IMR-90 (cell line): ENCODE data around the gene SPCS3. TPM values are rescaled to one million over a fixed set of nuclear protein-coding genes. Genes with fewer than 3 reads are reported as not detected.

Experiments used
- ATAC-seq: fragments of 200-7000 bp; cut with Tn5 transposase; 2 replicates; pipeline ENCODE4 v1.9.1; 2020; ENCODE audit warnings: low read depth, mild to moderate bottlenecking, moderate library complexity
- BruUV-seq: library from RNA; stranded (reverse); fragments of 400-500 nt; replicated peaks from 2 replicates; lab custom pipeline; 2021; lab: Mats Ljungman, UMichigan
- CTCF ChIA-PET: fragments of 300-600 bp; formaldehyde crosslinking; extraction: SDS; loops from one replicate; lab custom pipeline; 2021; ENCODE audit warnings: antibody characterized with exemption; lab: Yijun Ruan, JAX
- POLR2A ChIA-PET: fragments of 300-600 bp; sonication (Branson Sonifier 250); formaldehyde crosslinking; loops from one replicate; lab custom pipeline; 2022; ENCODE audit warnings: antibody characterized with exemption; ENCODE audit not compliant: unreplicated experiment; lab: Charles Lee
- DNase-seq: peaks from one replicate; pipeline ENCODE4 v3.0.0; 2013
- H2AFZ ChIP-seq: replicated peaks from 2 replicates; pipeline ENCODE3; 2013; ENCODE audit warnings: low read length, mild to moderate bottlenecking; ENCODE audit not compliant: poor library complexity
- H2AK5ac ChIP-seq: 2 replicates; pipeline ENCODE4 v1.6.1; 2013; ENCODE audit warnings: low read depth, low read length, inconsistent platforms
- H2AK9ac ChIP-seq: replicated peaks from 2 replicates; pipeline ENCODE3; 2013; ENCODE audit warnings: mild to moderate bottlenecking, low read depth, low read length, moderate library complexity; ENCODE audit not compliant: poor library complexity
- H2BK120ac ChIP-seq: 2 replicates; pipeline ENCODE4 v1.6.1; 2013; ENCODE audit warnings: low read depth, low read length, inconsistent platforms
- H2BK15ac ChIP-seq: 3 replicates; pipeline ENCODE4 v1.6.1; 2013; ENCODE audit warnings: low read depth, low read length, inconsistent platforms
- H2BK20ac ChIP-seq: 2 replicates; pipeline ENCODE4 v1.6.1; 2013; ENCODE audit warnings: low read depth, mild to moderate bottlenecking, inconsistent platforms, low read length, moderate library complexity
- H2BK5ac ChIP-seq: 2 replicates; pipeline ENCODE4 v1.6.1; 2013; ENCODE audit warnings: mild to moderate bottlenecking, low read depth, low read length, inconsistent platforms; ENCODE audit not compliant: poor library complexity, severe bottlenecking
- H3K14ac ChIP-seq: replicated peaks from 2 replicates; pipeline ENCODE4 v1.6.1; 2013; ENCODE audit warnings: low read depth, low read length, inconsistent platforms
- H3K18ac ChIP-seq: 2 replicates; pipeline ENCODE4 v1.6.1; 2013; ENCODE audit warnings: low read depth, low read length, control low read depth
- H3K23ac ChIP-seq: 2 replicates; pipeline ENCODE4 v1.6.1; 2013; ENCODE audit warnings: low read depth, low read length, inconsistent platforms
- H3K27ac ChIP-seq: 2 replicates; pipeline ENCODE4 v1.5.1; 2013; ENCODE audit warnings: mild to moderate bottlenecking, control low read depth, low read length; ENCODE audit not compliant: insufficient read depth
- H3K27me3 ChIP-seq: 2 replicates; pipeline ENCODE4 v1.6.1; 2013; ENCODE audit warnings: low read length; ENCODE audit not compliant: control insufficient read depth, insufficient read depth
- H3K36me3 ChIP-seq: 2 replicates; pipeline ENCODE4 v1.6.1; 2013; ENCODE audit warnings: low read length, mixed read lengths; ENCODE audit not compliant: control insufficient read depth, insufficient read depth
- H3K4ac ChIP-seq: 2 replicates; pipeline ENCODE4 v1.6.1; 2013; ENCODE audit warnings: low read depth, low read length, inconsistent platforms
- H3K4me1 ChIP-seq: 2 replicates; pipeline ENCODE4 v1.6.1; 2013; ENCODE audit warnings: low read length, mixed read lengths; ENCODE audit not compliant: control insufficient read depth, insufficient read depth
- H3K4me2 ChIP-seq: 2 replicates; pipeline ENCODE4 v1.6.1; 2013; ENCODE audit warnings: low read depth, mild to moderate bottlenecking, control low read depth, low read length, moderate library complexity
- H3K4me3 ChIP-seq: 2 replicates; pipeline ENCODE4 v1.5.1; 2013; ENCODE audit warnings: low read depth, mild to moderate bottlenecking, control low read depth, low read length, moderate library complexity; ENCODE audit not compliant: insufficient read depth
- H3K56ac ChIP-seq: 2 replicates; pipeline ENCODE4 v1.6.1; 2013; ENCODE audit warnings: low read length, inconsistent platforms; ENCODE audit not compliant: insufficient read depth; ENCODE audit errors: extremely low read depth
- H3K79me1 ChIP-seq, 2 experiments: 2 replicates each; pipeline ENCODE4 v1.6.1; 2013; ENCODE audit warnings: low read length in 2 of 2, inconsistent platforms in 1 of 2, low read depth in 1 of 2
- H3K9ac ChIP-seq: 2 replicates; pipeline ENCODE4 v1.6.1; 2013; ENCODE audit warnings: low read depth, low read length, control low read depth
- H3K9me1 ChIP-seq: 2 replicates; pipeline ENCODE4 v1.6.1; 2013; ENCODE audit warnings: low read length, inconsistent platforms; ENCODE audit not compliant: insufficient read depth
- H3K9me3 ChIP-seq: 2 replicates; pipeline ENCODE4 v1.6.1; 2013; ENCODE audit warnings: low read length; ENCODE audit not compliant: control insufficient read depth, insufficient read depth
- H4K20me1 ChIP-seq: 2 replicates; pipeline ENCODE4 v1.6.1; 2013; ENCODE audit warnings: low read length, inconsistent platforms; ENCODE audit not compliant: insufficient read depth
- H4K5ac ChIP-seq: 2 replicates; pipeline ENCODE4 v1.6.1; 2013; ENCODE audit warnings: mild to moderate bottlenecking, low read depth, low read length, control low read depth
- H4K8ac ChIP-seq, 2 experiments: 2 replicates each; pipeline ENCODE4 v1.6.1; 2013; ENCODE audit warnings: low read depth in 2 of 2, low read length in 2 of 2, control low read depth in 1 of 2, inconsistent platforms in 1 of 2
- H4K91ac ChIP-seq: 2 replicates; pipeline ENCODE4 v1.6.1; 2013; ENCODE audit warnings: low read depth, low read length, inconsistent platforms; ENCODE audit not compliant: insufficient read depth
- BHLHE40 ChIP-seq: fragments of 150-350 bp; IDR thresholded peaks from 2 replicates; pipeline ENCODE4 v1.6.1; 2016; ENCODE audit warnings: mild to moderate bottlenecking, low read depth, low read length
- CHD1 ChIP-seq: IDR thresholded peaks from 2 replicates; pipeline ENCODE4 v1.6.1; 2012; ENCODE audit warnings: low read depth, low read length, improper control_type of control experiment
- FOS ChIP-seq: fragments of 150-350 bp; IDR thresholded peaks from 2 replicates; pipeline ENCODE4 v1.6.1; 2016; ENCODE audit warnings: low read depth, low read length
- MAFK ChIP-seq: IDR thresholded peaks from 2 replicates; pipeline ENCODE4 v1.6.1; 2012; ENCODE audit warnings: low read depth, low read length, improper control_type of control experiment
- NFE2L2 ChIP-seq: fragments of 150-350 bp; IDR thresholded peaks from 2 replicates; pipeline ENCODE4 v1.6.1; 2016; ENCODE audit warnings: low read depth, mild to moderate bottlenecking, low read length
- POLR2A ChIP-seq: IDR thresholded peaks from 2 replicates; pipeline ENCODE4 v1.6.1; 2012; ENCODE audit warnings: mild to moderate bottlenecking, low read depth, low read length
- RAD21 ChIP-seq: IDR thresholded peaks from 2 replicates; pipeline ENCODE4 v1.6.1; 2012; ENCODE audit warnings: low read length, improper control_type of control experiment
- SMC3 ChIP-seq: fragments of 150-350 bp; IDR thresholded peaks from 2 replicates; pipeline ENCODE4 v1.6.1; 2016; ENCODE audit warnings: low read depth, mild to moderate bottlenecking, antibody characterized with exemption, low read length, moderate library complexity
- dilution Hi-C: fragments of 300-500 bp; cut with HindIII; formaldehyde crosslinking; loops from one replicate; pipeline ENCODE4 v1.14.3; 2018; ENCODE audit warnings: low sequenced_read_pairs; ENCODE audit not compliant: unreplicated experiment
- in situ Hi-C: fragments of 300-500 bp; cut with MboI; formaldehyde crosslinking; loops from 3 replicates; pipeline ENCODE4 v1.14.3; 2019; ENCODE audit warnings: low sequenced_read_pairs, inconsistent platforms, mixed read lengths
- intact Hi-C: fragments of 100-400 bp; cut with micrococcal nuclease; formaldehyde crosslinking; loops from 2 replicates; pipeline ENCODE4 v1.10.0; 2022
- polyA plus RNA-seq, 3 experiments: library from polyadenylated mRNA; depleted of rRNA; stranded (reverse); fragments of >200 nt; gene quantifications; 2 replicates each; pipeline ENCODE4 v1.2.3, GENCODE V29; 2012; ENCODE audit warnings: low replicate concordance in 1 of 3
- total RNA-seq: library from RNA; depleted of rRNA; stranded (reverse); fragments of >200 nt; gene quantifications from 2 replicates; pipeline ENCODE4 v1.2.3, GENCODE V29; 2012
- TF ChIP-seq, protein P1 (sequence below): conservative IDR thresholded peaks from 2 replicates; pipeline ENCODE4 v1.5.1; 2012; ENCODE audit warnings: mild to moderate bottlenecking, low read depth, low read length, improper control_type of control experiment
- TF ChIP-seq, protein P2 (sequence below): fragments of 150-350 bp; IDR thresholded peaks from 2 replicates; pipeline ENCODE4 v1.6.1; 2016; ENCODE audit warnings: low read depth, mild to moderate bottlenecking, low read length, moderate library complexity, borderline replicate concordance

SPCS3 gene
- total and polyA plus RNA-seq, 2 of the 4 experiments (the other 2 are of a cell fraction) = 41.6 to 77.4 TPM

- H3K4me3 ChIP-seq = no peak overlapping the region
- dilution Hi-C loops (no loop called here), intact Hi-C loops (loop anchor here (1.0 to 10.0 kb wide), 11 partner anchors 170 to 961 kb away; no protein-coding TSS in a partner anchor), in situ Hi-C loops (loop anchor here (10.0 to 25.0 kb wide), 3 partner anchors 285 to 967 kb away; partner anchors contain the start of gene VEGFC)
- H3K79me1 ChIP-seq = no peaks in the 10 kb centered on the region
- no peak overlapping the region for H4K91ac ChIP-seq
- no peak overlapping the region for H3K14ac ChIP-seq
- H2AFZ ChIP-seq = no peak overlapping the region
- H2BK5ac ChIP-seq = no peak overlapping the region
- H4K8ac ChIP-seq = no peak overlapping the region
- CTCF ChIA-PET = interaction anchor here (1.0 to 4.0 kb wide), 4 partner anchors 8 to 670 kb away, joined by 3 to 17 read pairs (median 4); no protein-coding TSS in a partner anchor
- no peak overlapping the region for H3K18ac ChIP-seq
- H3K56ac ChIP-seq = no peak overlapping the region
- no TSS peak for BruUV-seq
- no peaks in the 10 kb centered on the region for H3K4me1 ChIP-seq
- ATAC-seq = peak; percentile 53; the same call in 1 of the 2 replicates
- H3K9me1 ChIP-seq = no peaks in the 10 kb centered on the region
- H2AK5ac ChIP-seq = no peak overlapping the region
- no peak overlapping the region for H3K4ac ChIP-seq
- H4K5ac ChIP-seq = no peak overlapping the region
- no peaks in the 10 kb centered on the region for H3K36me3 ChIP-seq
- H2BK20ac ChIP-seq = no peak overlapping the region; the same call in 1 of the 2 replicates
- no peak overlapping the region for H2AK9ac ChIP-seq
- H2BK15ac ChIP-seq = no peak overlapping the region
- H3K4me2 ChIP-seq = no peak overlapping the region
- H4K20me1 ChIP-seq = no peaks in the 10 kb centered on the region
- no peaks in the 10 kb centered on the region for H3K27me3 ChIP-seq
- POLR2A ChIA-PET = no interaction called here
- no peak overlapping the region; the same call in 1 of the 2 replicates for H3K9ac ChIP-seq
- H3K23ac ChIP-seq = no peak overlapping the region
- no peak overlapping the region for H3K27ac ChIP-seq
- TF ChIP-seq NFE2L2 (no peak), POLR2A (no peak), FOS (no peak), MAFK (no peak), RAD21 (peak; percentile 82), BHLHE40 (no peak), SMC3 (peak; percentile 74), CHD1 (no peak)
- TF ChIP-seq, protein P1, sequence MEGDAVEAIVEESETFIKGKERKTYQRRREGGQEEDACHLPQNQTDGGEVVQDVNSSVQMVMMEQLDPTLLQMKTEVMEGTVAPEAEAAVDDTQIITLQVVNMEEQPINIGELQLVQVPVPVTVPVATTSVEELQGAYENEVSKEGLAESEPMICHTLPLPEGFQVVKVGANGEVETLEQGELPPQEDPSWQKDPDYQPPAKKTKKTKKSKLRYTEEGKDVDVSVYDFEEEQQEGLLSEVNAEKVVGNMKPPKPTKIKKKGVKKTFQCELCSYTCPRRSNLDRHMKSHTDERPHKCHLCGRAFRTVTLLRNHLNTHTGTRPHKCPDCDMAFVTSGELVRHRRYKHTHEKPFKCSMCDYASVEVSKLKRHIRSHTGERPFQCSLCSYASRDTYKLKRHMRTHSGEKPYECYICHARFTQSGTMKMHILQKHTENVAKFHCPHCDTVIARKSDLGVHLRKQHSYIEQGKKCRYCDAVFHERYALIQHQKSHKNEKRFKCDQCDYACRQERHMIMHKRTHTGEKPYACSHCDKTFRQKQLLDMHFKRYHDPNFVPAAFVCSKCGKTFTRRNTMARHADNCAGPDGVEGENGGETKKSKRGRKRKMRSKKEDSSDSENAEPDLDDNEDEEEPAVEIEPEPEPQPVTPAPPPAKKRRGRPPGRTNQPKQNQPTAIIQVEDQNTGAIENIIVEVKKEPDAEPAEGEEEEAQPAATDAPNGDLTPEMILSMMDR = peak; percentile 65
- TF ChIP-seq, protein P2, sequence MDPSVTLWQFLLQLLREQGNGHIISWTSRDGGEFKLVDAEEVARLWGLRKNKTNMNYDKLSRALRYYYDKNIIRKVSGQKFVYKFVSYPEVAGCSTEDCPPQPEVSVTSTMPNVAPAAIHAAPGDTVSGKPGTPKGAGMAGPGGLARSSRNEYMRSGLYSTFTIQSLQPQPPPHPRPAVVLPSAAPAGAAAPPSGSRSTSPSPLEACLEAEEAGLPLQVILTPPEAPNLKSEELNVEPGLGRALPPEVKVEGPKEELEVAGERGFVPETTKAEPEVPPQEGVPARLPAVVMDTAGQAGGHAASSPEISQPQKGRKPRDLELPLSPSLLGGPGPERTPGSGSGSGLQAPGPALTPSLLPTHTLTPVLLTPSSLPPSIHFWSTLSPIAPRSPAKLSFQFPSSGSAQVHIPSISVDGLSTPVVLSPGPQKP = no peak
- no peaks in the 10 kb centered on the region for H3K9me3 ChIP-seq
- peak; percentile 43 for DNase-seq
- no peak overlapping the region for H2BK120ac ChIP-seq
Measured at GRCh38 chr4:176377780-176378179, 58.0 kb downstream of the SPCS3 start.
